Activated naive CD8-positive, alpha-beta T cell treated with anti-CD3 and anti-CD28 coated beads for 36 hours (primary cell): ENCODE results near the gene SP3. TPM values are rescaled to one million over a fixed set of nuclear protein-coding genes. Genes with fewer than 3 reads are reported as not detected.

Experiments used
- DNase-seq: peaks from one replicate; pipeline ENCODE4 v3.0.0; 2021
- H3K27ac Mint-ChIP-seq: one replicate; pipeline ENCODE4 v1.8.0; 2022; ENCODE audit warnings: mild to moderate bottlenecking, moderate library complexity, mixed read lengths
- H3K27me3 Mint-ChIP-seq: one replicate; pipeline ENCODE4 v1.8.0; 2022; ENCODE audit warnings: mild to moderate bottlenecking, mixed read lengths
- H3K36me3 Mint-ChIP-seq: one replicate; pipeline ENCODE4 v1.8.0; 2021; ENCODE audit warnings: mild to moderate bottlenecking, mixed read lengths
- H3K4me1 Mint-ChIP-seq: one replicate; pipeline ENCODE4 v1.8.0; 2021; ENCODE audit warnings: mixed read lengths
- H3K4me3 Mint-ChIP-seq: one replicate; pipeline ENCODE4 v1.8.0; 2022; ENCODE audit warnings: mild to moderate bottlenecking, moderate library complexity, mixed read lengths
- H3K9me3 Mint-ChIP-seq: one replicate; pipeline ENCODE4 v1.8.0; 2022; ENCODE audit warnings: mixed read lengths
- total RNA-seq, 2 experiments: library from RNA; stranded (reverse); gene quantifications; one replicate each; pipeline ENCODE4 v1.2.3, GENCODE V29; 2021

Gene SP3
- total RNA-seq, 2 experiments from 2014 or later, result 84.7 to 86.8 TPM

GRCh38 chr2:173952267-173953046, 12.7 kb downstream of the SP3 start:
- H3K4me3 Mint-ChIP-seq, result no peak overlapping the region
- H3K36me3 Mint-ChIP-seq, result peaks cover 59% of the 10 kb centered on the region

DNA sequence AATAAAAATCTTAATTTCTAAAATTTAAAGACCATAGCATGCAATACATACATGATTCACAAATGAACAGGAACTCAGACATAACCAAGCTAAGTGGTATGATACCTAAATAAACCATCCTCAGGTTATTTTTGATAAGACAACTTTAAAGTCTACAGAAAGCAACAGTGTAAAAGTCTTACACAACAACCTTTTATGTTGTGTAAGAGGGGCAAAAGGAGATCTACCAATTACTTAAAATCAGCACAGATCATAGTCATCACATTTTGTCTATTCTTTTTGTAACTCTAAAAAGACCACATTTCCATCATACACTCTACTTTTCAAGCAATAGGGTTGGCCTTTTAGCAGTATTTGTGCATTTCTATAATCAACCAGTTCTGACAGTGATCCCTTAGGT, 16.3 kb downstream of the SP3 start:
- Mint-ChIP-seq H3K4me1 (peaks cover 65% of the 10 kb centered on the region), H3K27ac (no peak overlapping the region)

More at GRCh38 chr2:173952267-173953046, 12.7 kb downstream of the SP3 start:
- DNase-seq, result no peak
- Mint-ChIP-seq H3K9me3 (peaks cover 2% of the 10 kb centered on the region), H3K27ac (no peak overlapping the region), H3K27me3 (no peaks in the 10 kb centered on the region), H3K4me1 (peaks cover 66% of the 10 kb centered on the region)

DNA sequence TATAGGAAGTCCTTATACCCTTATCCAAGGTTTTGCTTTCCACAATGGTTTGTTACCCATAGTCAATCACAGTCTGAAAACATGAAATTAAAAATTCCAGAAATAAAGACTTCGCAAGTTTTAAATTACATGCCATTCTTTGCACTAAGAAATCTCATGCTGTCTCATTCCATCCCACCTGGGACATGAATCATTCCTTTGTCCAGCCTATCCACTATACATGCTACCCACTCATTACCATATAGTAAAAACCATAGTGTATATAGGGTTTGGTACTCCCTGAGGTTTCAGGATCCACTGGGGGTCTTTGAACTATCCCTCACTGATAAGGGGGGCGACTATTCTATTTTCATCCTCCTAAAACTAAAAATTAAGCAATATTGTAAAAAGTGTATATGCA, 17.0 kb downstream of the SP3 start:
- Mint-ChIP-seq H3K27me3 (no peaks in the 10 kb centered on the region), H3K4me3 (no peak overlapping the region), H3K27ac (no peak overlapping the region), H3K4me1 (peaks cover 68% of the 10 kb centered on the region), H3K36me3 (peaks cover 56% of the 10 kb centered on the region), H3K9me3 (peaks cover 2% of the 10 kb centered on the region)
- no peak for DNase-seq

More for the DNA sequence above, 16.3 kb downstream of the SP3 start:
- DNase-seq, result no peak
- no peak overlapping the region for H3K4me3 Mint-ChIP-seq
- H3K36me3 Mint-ChIP-seq, result peaks cover 57% of the 10 kb centered on the region
- H3K9me3 Mint-ChIP-seq, result peaks cover 2% of the 10 kb centered on the region
- no peaks in the 10 kb centered on the region for H3K27me3 Mint-ChIP-seq

DNA sequence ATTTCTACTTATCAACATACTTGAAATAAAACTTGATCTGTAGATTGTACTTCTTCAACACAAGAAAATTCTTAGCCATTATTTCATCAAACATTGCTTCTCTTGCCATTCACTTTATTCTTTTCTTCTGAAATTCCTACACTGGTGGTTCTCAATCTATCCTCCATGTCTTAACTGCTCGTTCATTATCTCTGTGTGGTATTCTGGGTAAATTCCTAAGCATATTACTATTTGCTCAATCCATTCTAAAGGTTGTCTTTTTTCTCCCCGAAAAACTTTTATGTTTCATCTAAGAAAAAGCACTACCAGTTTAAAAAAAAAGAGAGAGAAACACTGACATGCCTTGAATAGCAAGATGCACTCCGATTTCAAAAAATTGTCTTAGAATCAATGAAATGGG, 18.0 kb downstream of the SP3 start:
- H3K36me3 Mint-ChIP-seq, result peaks cover 52% of the 10 kb centered on the region
- no peak for DNase-seq

DNA sequence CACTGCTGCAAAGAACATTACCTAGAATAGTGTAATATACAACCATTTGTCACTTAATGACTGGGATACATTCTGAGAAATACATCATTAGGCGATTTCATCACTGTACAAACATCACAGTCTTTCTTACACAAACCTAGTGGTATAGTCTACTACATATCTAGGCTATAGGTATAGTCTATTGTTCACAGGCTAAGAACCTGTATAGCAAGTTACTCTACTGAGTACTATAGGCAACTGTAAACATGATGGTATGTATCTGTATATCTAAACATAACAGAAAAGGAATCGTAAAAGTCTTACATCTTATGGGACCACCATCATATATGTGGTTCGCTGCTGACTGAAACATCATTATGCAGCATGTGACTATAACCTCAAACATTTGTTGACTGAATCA, 21.4 kb downstream of the SP3 start:
- Mint-ChIP-seq H3K27ac (no peak overlapping the region), H3K4me1 (peaks cover 76% of the 10 kb centered on the region), H3K9me3 (peaks cover 2% of the 10 kb centered on the region), H3K27me3 (no peaks in the 10 kb centered on the region), H3K4me3 (no peak overlapping the region), H3K36me3 (peaks cover 65% of the 10 kb centered on the region)
- no peak for DNase-seq

More for the DNA sequence above, 18.0 kb downstream of the SP3 start:
- Mint-ChIP-seq H3K4me1 (peaks cover 67% of the 10 kb centered on the region), H3K27ac (no peak overlapping the region), H3K9me3 (no peaks in the 10 kb centered on the region), H3K4me3 (no peak overlapping the region), H3K27me3 (no peaks in the 10 kb centered on the region)

- peaks cover 70% of the 10 kb centered on the region for H3K36me3 Mint-ChIP-seq
- peaks cover 2% of the 10 kb centered on the region for H3K9me3 Mint-ChIP-seq
- peak overlapping the region; percentile 14 for H3K27ac Mint-ChIP-seq
- peaks cover 79% of the 10 kb centered on the region for H3K4me1 Mint-ChIP-seq
- no peak overlapping the region for H3K4me3 Mint-ChIP-seq
- no peaks in the 10 kb centered on the region for H3K27me3 Mint-ChIP-seq
- DNase-seq, result no peak
Observed at GRCh38 chr2:173942861-173943523, 22.2 kb downstream of the SP3 start.

GRCh38 chr2:173941567-173941966, 23.6 kb downstream of the SP3 start:
- peaks cover 2% of the 10 kb centered on the region for H3K9me3 Mint-ChIP-seq
- H3K4me1 Mint-ChIP-seq, result peaks cover 72% of the 10 kb centered on the region
- H3K27me3 Mint-ChIP-seq, result no peaks in the 10 kb centered on the region
- H3K27ac Mint-ChIP-seq, result peak overlapping the region; percentile 38
- H3K4me3 Mint-ChIP-seq, result no peak overlapping the region
- H3K36me3 Mint-ChIP-seq, result peaks cover 62% of the 10 kb centered on the region
- DNase-seq, result no peak

DNA sequence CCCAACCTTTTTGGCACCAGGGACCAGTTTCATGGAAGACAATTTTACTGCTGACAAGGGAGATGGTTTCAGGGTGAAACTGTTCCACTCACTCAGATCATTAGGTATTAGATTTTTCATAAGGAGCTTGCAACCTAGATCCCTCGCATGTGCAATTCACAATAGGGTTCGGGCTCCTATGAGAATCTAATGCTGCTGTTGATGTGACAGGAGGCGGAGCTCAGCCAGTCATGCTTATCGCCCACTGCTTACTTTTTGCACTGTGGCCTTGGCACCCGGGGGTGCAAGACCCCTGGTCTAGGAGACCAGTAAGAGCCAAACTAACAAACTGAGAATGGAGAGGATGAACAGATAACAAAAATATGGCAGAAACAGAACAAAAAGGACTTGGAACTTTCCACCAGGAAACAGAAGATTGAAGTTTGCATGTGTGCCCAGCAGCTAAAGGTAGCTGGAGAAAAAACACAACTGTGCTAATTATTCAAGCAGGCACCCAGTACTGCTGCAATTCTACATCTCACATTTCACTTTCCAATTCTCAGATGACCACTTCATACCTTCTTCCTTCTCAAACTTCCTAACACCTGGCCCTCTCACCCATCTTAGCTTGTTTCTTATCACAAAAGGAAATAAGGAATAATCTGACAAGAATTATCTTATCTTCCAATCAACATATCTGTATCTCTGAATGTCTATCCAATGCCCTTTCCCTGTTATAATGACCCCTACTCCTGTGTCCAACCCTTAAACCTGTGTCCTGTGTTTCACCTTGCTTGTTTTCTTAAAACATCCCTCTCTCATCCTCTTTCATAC, 24.8 kb downstream of the SP3 start:
- H3K36me3 Mint-ChIP-seq, result peaks cover 57% of the 10 kb centered on the region
- H3K27ac Mint-ChIP-seq, result peak overlapping the region; percentile 53
- peaks cover 2% of the 10 kb centered on the region for H3K9me3 Mint-ChIP-seq
- no peaks in the 10 kb centered on the region for H3K27me3 Mint-ChIP-seq
- no peak for DNase-seq
- H3K4me3 Mint-ChIP-seq, result no peak overlapping the region
- peaks cover 63% of the 10 kb centered on the region for H3K4me1 Mint-ChIP-seq

DNA sequence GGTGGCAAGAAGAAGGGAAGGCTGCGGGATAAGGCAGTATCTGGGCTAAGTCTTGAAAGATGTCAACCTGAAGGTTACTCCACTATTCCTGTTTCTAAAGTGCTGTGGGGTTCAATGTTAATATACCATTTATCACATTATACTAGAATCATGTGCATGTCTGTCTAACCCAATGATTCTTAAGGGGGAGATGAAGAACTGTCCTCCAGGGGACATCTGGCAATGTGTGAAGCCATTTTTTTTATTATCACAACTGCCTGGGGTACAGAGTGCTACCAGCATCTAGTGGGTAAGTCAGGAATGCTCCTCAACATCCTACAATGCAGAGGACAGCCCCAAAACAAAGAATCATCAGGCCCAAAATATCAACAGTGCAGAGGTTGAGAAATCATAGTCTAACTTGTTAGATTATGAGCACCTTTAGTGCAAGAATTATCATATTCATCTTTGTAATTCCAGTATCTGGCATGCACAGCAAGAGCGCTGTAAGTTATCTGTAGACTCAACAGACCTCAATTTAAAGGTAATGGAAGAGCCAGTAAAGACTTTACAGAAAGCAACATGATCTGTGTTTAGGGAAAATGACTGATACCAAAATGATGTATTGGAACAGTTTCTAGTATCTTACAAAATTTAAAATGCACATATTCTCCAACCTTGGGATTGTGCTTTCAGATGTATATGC, 26.3 kb downstream of the SP3 start:
- H3K27ac Mint-ChIP-seq, result no peak overlapping the region
- no peak overlapping the region for H3K4me3 Mint-ChIP-seq
- peaks cover 2% of the 10 kb centered on the region for H3K9me3 Mint-ChIP-seq
- peaks cover 59% of the 10 kb centered on the region for H3K4me1 Mint-ChIP-seq
- H3K27me3 Mint-ChIP-seq, result no peaks in the 10 kb centered on the region
- peaks cover 54% of the 10 kb centered on the region for H3K36me3 Mint-ChIP-seq
- DNase-seq, result no peak

DNA sequence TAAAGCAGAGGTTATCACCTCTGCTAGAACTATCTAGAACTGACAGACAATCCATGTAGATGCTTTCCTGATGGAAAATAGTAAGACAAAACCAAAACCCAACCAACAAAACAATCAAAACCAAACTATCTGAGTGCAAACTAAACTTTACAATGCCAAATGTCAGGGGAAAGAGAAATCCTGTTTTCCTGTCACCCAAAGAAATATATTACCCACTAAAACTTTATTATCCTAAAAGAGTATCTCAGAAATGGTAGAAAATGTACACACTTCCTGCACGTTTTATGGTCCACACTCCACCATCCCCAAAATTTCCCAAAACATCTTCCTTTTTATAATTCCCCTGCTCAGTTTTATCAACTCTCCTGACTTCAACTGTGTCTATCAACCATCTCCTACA, 29.9 kb downstream of the SP3 start:
- Mint-ChIP-seq H3K36me3 (peaks cover 41% of the 10 kb centered on the region), H3K27me3 (no peaks in the 10 kb centered on the region), H3K4me1 (peaks cover 42% of the 10 kb centered on the region), H3K9me3 (no peaks in the 10 kb centered on the region), H3K4me3 (no peak overlapping the region), H3K27ac (no peak overlapping the region)
- no peak for DNase-seq

DNA sequence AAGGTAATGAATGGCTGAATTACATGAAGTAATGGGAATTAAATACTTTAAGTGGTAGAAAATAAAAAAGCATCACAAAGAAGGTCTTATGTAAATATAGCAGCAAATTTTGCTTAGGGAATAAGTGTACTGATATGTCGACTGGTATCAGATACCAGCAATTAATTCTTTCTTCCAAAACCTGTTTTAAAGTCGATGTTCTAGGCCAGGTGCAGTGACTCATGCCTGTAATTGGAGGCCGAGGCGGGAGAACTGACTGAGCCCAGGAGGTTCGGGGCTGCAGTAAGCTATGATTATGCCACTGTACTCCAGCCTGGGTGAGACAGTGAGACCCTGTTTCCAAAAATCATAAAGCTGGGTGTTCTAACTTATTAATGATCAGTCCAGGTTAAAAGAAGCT, 30.3 kb downstream of the SP3 start:
- Mint-ChIP-seq H3K4me3 (no peak overlapping the region), H3K4me1 (peaks cover 41% of the 10 kb centered on the region), H3K36me3 (peaks cover 40% of the 10 kb centered on the region), H3K27ac (peak overlapping the region; percentile 1), H3K9me3 (no peaks in the 10 kb centered on the region), H3K27me3 (no peaks in the 10 kb centered on the region)
- DNase-seq, result no peak

DNA sequence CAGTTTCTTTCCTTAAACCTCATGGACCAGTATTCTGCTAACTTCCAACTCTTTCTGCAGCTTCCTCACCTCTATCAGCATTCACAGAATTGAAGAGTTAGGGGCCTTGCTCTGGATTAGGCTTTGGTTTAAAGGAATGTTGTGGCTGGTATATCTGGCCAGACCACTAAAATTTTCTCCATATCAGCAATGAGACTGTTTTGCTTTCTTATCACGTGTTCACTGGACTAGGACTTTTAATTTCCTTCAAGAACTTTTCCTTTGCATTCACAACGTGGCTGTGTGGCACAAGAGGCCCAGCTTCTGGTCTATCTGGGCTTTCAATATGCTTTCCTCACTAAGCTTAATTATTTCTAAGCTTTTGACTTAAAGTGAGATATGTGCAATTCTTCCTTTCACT, 33.4 kb downstream of the SP3 start:
- H3K36me3 Mint-ChIP-seq, result peaks cover 44% of the 10 kb centered on the region
- DNase-seq, result no peak
- no peak overlapping the region for H3K4me3 Mint-ChIP-seq
- H3K4me1 Mint-ChIP-seq, result peaks cover 32% of the 10 kb centered on the region
- H3K27ac Mint-ChIP-seq, result no peak overlapping the region
- peaks cover 8% of the 10 kb centered on the region for H3K9me3 Mint-ChIP-seq
- H3K27me3 Mint-ChIP-seq, result no peaks in the 10 kb centered on the region

GRCh38 chr2:173929441-173929840, 35.7 kb downstream of the SP3 start:
- DNase-seq, result no peak
- Mint-ChIP-seq H3K9me3 (peaks cover 8% of the 10 kb centered on the region), H3K27ac (no peak overlapping the region), H3K4me3 (no peak overlapping the region), H3K27me3 (no peaks in the 10 kb centered on the region), H3K4me1 (peaks cover 40% of the 10 kb centered on the region), H3K36me3 (peaks cover 48% of the 10 kb centered on the region)

DNA sequence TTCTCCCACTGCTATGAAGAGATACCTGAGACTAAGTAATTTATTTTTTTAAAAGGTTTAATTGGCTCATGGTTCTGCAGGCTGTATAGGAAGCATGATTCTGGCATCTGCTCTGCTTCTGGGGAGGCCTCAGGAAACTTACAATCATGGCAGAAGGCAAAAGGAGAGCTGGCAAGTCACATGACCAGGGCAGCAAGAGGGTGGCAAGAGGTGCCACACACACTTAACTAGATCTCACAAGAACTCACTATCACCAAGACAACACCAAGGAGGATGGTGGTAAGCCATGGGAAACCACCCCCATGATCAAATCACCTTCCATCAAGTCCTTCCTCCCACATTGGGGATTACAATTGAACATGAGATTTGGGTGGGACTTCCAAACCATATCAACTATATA, 38.3 kb downstream of the SP3 start:
- Mint-ChIP-seq H3K4me1 (peaks cover 54% of the 10 kb centered on the region), H3K36me3 (peaks cover 41% of the 10 kb centered on the region), H3K4me3 (no peak overlapping the region), H3K9me3 (peaks cover 8% of the 10 kb centered on the region), H3K27me3 (no peaks in the 10 kb centered on the region), H3K27ac (peak overlapping the region; percentile 52)
- no peak for DNase-seq

DNA sequence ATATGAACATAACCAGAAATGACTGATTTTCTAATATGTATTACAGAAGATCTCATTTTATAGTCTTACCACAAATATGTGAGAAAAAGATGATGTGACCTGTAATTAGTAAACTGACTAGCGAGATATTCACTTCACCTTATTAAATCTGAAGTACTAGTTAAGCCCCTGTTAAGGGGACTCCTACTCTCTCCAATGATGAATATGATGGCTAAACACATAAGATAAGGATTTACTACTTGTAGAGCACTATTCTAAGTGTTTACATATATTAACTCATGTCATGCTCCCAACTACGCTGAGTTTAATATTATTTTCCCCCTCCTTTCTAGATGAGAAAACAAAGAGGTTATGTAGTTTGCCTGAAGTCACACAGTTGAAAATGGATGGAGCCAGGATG, 40.9 kb downstream of the SP3 start:
- H3K9me3 Mint-ChIP-seq, result peaks cover 7% of the 10 kb centered on the region
- H3K36me3 Mint-ChIP-seq, result peaks cover 38% of the 10 kb centered on the region
- no peak overlapping the region for H3K4me3 Mint-ChIP-seq
- H3K27ac Mint-ChIP-seq, result no peak overlapping the region
- H3K27me3 Mint-ChIP-seq, result no peaks in the 10 kb centered on the region
- DNase-seq, result no peak
- H3K4me1 Mint-ChIP-seq, result peaks cover 52% of the 10 kb centered on the region
